OCI-LY1 (cell line): ENCODE results near the gene EDN2.

Experiments
- H2AFZ ChIP-seq: fragments of 200-600 bp; sonication (generic), shearing (Covaris generic); 2 replicates; pipeline ENCODE4 v1.6.0; 2014; ENCODE audit warnings: antibody characterized with exemption, mild to moderate bottlenecking, low read length
- H3F3A ChIP-seq: fragments of 200-600 bp; sonication (generic), shearing (Covaris generic); 2 replicates; pipeline ENCODE4 v1.6.0; 2014; ENCODE audit warnings: mild to moderate bottlenecking, antibody characterized with exemption, low read length, moderate library complexity; ENCODE audit not compliant: insufficient read depth
- H3K27ac ChIP-seq: fragments of 200-600 bp; sonication (generic); 2 replicates; pipeline ENCODE4 v1.5.1; 2014; ENCODE audit warnings: low read length, mixed run types, mild to moderate bottlenecking, low read depth; ENCODE audit not compliant: poor library complexity, severe bottlenecking
- H3K27me3 ChIP-seq: fragments of 200-600 bp; sonication (generic); 2 replicates; pipeline ENCODE4 v1.6.0; 2014; ENCODE audit warnings: antibody characterized with exemption, mild to moderate bottlenecking, low read length, moderate library complexity; ENCODE audit not compliant: insufficient read depth
- H3K36me3 ChIP-seq: fragments of 200-600 bp; sonication (generic); 2 replicates; pipeline ENCODE4 v1.6.1; 2014; ENCODE audit warnings: mild to moderate bottlenecking, antibody characterized with exemption, low read length, moderate library complexity, mixed read lengths; ENCODE audit not compliant: insufficient read depth
- H3K4me1 ChIP-seq: fragments of 200-600 bp; sonication (generic); 2 replicates; pipeline ENCODE4 v1.5.1; 2014; ENCODE audit warnings: mild to moderate bottlenecking, low read length, moderate library complexity; ENCODE audit not compliant: insufficient read depth, severe bottlenecking
- H3K4me2 ChIP-seq: fragments of 200-600 bp; sonication (generic), shearing (Covaris generic); 2 replicates; pipeline ENCODE4 v1.6.1; 2014; ENCODE audit warnings: low read length
- H3K4me3 ChIP-seq: fragments of 200-600 bp; sonication (generic); 2 replicates; pipeline ENCODE4 v1.5.1; 2014; ENCODE audit warnings: low read length, low read depth, mild to moderate bottlenecking, mixed read lengths; ENCODE audit not compliant: poor library complexity, severe bottlenecking
- H3K79me2 ChIP-seq: fragments of 200-600 bp; shearing (Covaris generic); 2 replicates; pipeline ENCODE4 v1.6.1; 2016; ENCODE audit warnings: mixed run types, low read length, mixed read lengths; ENCODE audit not compliant: insufficient read depth
- H3K9ac ChIP-seq: fragments of 200-600 bp; sonication (generic), shearing (Covaris generic); 2 replicates; pipeline ENCODE4 v1.6.1; 2014; ENCODE audit warnings: mild to moderate bottlenecking, low read length, mixed read lengths
- H3K9me2 ChIP-seq: fragments of 200-600 bp; sonication (generic), shearing (Covaris generic); 2 replicates; pipeline ENCODE4 v1.6.1; 2014; ENCODE audit warnings: low read depth, mild to moderate bottlenecking, low read length, mixed read lengths
- H3K9me3 ChIP-seq: fragments of 200-600 bp; shearing (Covaris generic); 2 replicates; pipeline ENCODE4 v1.6.1; 2014; ENCODE audit warnings: low read length, mixed read lengths
- H4K20me1 ChIP-seq: fragments of 200-600 bp; sonication (generic), shearing (Covaris generic); 2 replicates; pipeline ENCODE4 v1.6.0; 2016; ENCODE audit warnings: mild to moderate bottlenecking, low read length; ENCODE audit not compliant: insufficient read depth
- EZH2 ChIP-seq: fragments of 200-600 bp; sonication (generic), shearing (Covaris generic); IDR thresholded peaks from 2 replicates; pipeline ENCODE4 v1.8.0; 2017; ENCODE audit warnings: borderline replicate concordance, mixed run types, mild to moderate bottlenecking, antibody characterized with exemption, low read length, moderate library complexity, mixed read lengths
- TF ChIP-seq, protein P1 (sequence below): fragments of 200-600 bp; sonication (generic), shearing (Covaris generic); IDR thresholded peaks from 2 replicates; pipeline ENCODE4 v1.5.1; 2017; ENCODE audit warnings: mild to moderate bottlenecking, antibody characterized with exemption, low read length, moderate library complexity, mixed read lengths

Gene EDN2

DNA sequence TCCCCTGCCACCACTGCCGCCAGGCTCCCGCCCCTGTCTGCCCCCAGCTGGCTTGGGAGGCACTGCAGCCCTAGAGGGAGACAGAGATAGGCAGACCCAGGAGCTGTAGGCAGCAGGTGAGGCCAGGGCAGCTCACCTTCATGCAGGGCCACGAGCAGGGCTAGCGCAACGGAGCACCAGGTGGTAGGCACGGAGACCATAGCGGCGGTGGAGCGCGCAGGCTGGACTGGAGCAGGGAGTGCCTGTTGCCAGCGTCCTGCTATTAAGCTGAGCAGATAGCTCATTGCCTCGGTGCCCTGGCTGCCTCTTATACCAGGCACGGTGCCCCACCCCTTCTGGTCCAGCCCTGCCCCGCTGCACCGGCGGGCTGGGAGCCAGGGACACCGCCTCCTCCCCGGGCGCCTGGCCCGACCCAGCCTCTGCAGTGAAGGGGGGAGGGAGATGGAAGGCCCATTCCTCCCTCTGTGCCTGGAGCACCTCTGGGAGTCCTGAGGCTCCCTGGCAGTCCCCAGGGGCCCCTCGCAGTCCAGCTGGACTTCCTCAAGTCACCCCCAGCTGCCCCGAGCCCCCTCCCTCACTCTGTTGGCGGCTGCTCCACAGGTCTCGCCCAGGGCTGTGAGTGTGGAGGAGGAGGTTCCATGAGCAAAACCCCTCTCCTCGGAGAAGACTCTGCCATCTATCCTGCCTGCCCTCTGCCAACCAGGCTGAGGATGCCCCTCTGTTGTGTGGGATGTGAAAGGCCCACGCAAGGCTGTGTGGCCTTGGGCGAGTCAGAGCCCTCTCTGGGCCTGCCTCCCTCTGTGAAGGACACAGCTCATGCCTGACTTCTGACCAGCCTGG lies at the start of gene EDN2:
Gene EDN2, minus strand, starts transcription at position 282 of the 840 bp plus-strand sequence. Its CDS starts 82 bp downstream, at position 200.
- Histone ChIP-seq H3K79me2 (no peaks in the 10 kb centered on the region), H3K27ac (no peak within 1 kb of the TSS), H3K4me1 (no peaks in the 10 kb centered on the region), H3K27me3 (0 out of 2 replicates have a peak, but pooled peaks cover 7% of the 10 kb centered on the region), H4K20me1 (no peaks in the 10 kb centered on the region), H3F3A (no peaks in the 10 kb centered on the region), H3K9me3 (no peaks in the 10 kb centered on the region), H3K9me2 (no peaks in the 10 kb centered on the region), H3K4me2 (no peak within 1 kb of the TSS), H3K4me3 (no peak within 1 kb of the TSS), H3K36me3 (no peaks in the 10 kb centered on the region), H3K9ac (no peak within 1 kb of the TSS), H2AFZ (no peak within 1 kb of the TSS)
- TF ChIP-seq EZH2, result no peak
- TF ChIP-seq, protein P1, sequence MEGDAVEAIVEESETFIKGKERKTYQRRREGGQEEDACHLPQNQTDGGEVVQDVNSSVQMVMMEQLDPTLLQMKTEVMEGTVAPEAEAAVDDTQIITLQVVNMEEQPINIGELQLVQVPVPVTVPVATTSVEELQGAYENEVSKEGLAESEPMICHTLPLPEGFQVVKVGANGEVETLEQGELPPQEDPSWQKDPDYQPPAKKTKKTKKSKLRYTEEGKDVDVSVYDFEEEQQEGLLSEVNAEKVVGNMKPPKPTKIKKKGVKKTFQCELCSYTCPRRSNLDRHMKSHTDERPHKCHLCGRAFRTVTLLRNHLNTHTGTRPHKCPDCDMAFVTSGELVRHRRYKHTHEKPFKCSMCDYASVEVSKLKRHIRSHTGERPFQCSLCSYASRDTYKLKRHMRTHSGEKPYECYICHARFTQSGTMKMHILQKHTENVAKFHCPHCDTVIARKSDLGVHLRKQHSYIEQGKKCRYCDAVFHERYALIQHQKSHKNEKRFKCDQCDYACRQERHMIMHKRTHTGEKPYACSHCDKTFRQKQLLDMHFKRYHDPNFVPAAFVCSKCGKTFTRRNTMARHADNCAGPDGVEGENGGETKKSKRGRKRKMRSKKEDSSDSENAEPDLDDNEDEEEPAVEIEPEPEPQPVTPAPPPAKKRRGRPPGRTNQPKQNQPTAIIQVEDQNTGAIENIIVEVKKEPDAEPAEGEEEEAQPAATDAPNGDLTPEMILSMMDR, result peak; percentile 18; the same call in 1 of the 2 replicates

DNA sequence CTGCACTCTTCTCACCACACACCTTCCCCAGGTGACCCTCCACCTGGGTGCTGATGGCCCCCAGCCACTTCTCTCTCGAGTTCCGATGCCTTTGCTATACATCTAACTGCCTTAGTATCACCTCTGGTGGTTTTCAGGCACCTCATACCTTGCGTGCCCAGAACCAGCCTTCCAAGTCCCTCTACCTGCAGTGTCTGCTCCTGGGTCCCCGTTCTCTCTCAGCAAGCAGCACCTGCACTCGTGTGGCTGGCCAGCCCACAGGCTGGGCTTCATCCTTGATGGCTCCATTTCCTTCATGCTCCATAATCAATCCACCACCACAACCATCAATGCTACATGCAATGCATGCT lies 49.2 kb upstream of the EDN2 start:
- Histone ChIP-seq H4K20me1 (no peaks in the 10 kb centered on the region), H3K9me2 (no peaks in the 10 kb centered on the region), H3F3A (no peaks in the 10 kb centered on the region), H3K4me1 (peaks cover 26% of the 10 kb centered on the region), H3K36me3 (no peaks in the 10 kb centered on the region), H3K9ac (no peak overlapping the region), H3K4me2 (no peak overlapping the region), H3K27me3 (no peaks in the 10 kb centered on the region), H3K9me3 (no peaks in the 10 kb centered on the region), H3K79me2 (no peaks in the 10 kb centered on the region), H3K4me3 (no peak overlapping the region), H2AFZ (no peak overlapping the region), H3K27ac (no peak overlapping the region)
- TF ChIP-seq, protein P1, result no peak
- TF ChIP-seq EZH2, result no peak

DNA sequence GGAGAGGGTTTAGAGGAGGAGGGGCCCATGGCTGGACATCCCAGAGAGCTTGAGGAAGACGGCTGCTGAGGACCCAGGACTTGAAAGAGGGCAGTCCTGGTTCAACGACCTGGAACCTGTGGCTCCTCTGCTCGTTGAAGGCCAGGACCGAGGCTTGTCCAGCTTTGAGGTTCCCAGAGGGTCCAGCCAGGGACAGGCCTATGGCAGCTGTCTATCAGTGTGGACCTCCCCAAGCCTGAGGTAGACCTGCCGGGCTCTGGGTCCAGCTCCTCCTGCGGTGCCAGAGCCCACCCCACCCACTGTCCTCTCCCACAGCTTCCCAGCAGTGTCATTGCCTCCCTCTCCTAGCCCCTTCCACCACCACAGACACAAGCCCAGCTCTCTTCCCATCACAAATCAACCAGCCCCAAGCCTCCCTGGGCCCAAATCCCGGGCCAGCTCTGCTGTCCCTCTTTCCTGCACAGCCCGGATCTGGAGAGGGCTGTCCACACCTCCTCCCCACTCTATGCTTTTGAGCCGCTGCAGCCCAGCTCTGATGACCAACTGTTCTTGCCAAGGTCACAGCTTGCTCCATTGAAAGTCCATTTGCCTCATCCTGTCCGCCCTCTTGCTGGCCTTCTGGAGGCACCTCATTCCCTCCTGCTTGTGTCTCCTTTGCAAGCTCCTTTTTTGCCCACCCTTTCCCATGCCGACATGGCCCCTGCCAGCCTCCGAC lies 48.7 kb upstream of the EDN2 start:
- no peaks in the 10 kb centered on the region for H3K9me2 ChIP-seq
- H3K79me2 ChIP-seq, result no peaks in the 10 kb centered on the region
- no peaks in the 10 kb centered on the region for H4K20me1 ChIP-seq
- H3K9me3 ChIP-seq, result no peaks in the 10 kb centered on the region
- H3K27ac ChIP-seq, result no peak overlapping the region
- TF ChIP-seq EZH2, result no peak
- TF ChIP-seq, protein P1, result no peak
- H3K27me3 ChIP-seq, result no peaks in the 10 kb centered on the region
- H3K9ac ChIP-seq, result no peak overlapping the region
- H3F3A ChIP-seq, result no peaks in the 10 kb centered on the region
- no peaks in the 10 kb centered on the region for H3K36me3 ChIP-seq
- H3K4me2 ChIP-seq, result no peak overlapping the region
- H3K4me1 ChIP-seq, result peaks cover 21% of the 10 kb centered on the region
- no peak overlapping the region for H3K4me3 ChIP-seq
- H2AFZ ChIP-seq, result no peak overlapping the region
